Neuronal stem cell (in vitro differentiated cells): ENCODE results near the gene ITGAE.

ENCODE experiments used
- DNase-seq: peaks from one replicate; pipeline ENCODE4 v3.0.0-alpha.2; 2013; ENCODE audit warnings: low spot score
- H2AFZ ChIP-seq: one replicate; pipeline ENCODE4 v1.6.1; 2013; ENCODE audit warnings: mild to moderate bottlenecking, low read length, inconsistent platforms
- H2AK5ac ChIP-seq: 2 replicates; pipeline ENCODE4 v1.6.1; 2013; ENCODE audit warnings: low read depth, mild to moderate bottlenecking, inconsistent platforms, low read length, moderate library complexity, mixed read lengths
- H2BK120ac ChIP-seq: 2 replicates; pipeline ENCODE4 v1.6.1; 2013; ENCODE audit warnings: low read depth, mild to moderate bottlenecking, inconsistent platforms, low read length, moderate library complexity, mixed read lengths
- H2BK12ac ChIP-seq: one replicate; pipeline ENCODE4 v1.6.1; 2013; ENCODE audit warnings: low read length, inconsistent platforms
- H2BK15ac ChIP-seq: 2 replicates; pipeline ENCODE4 v1.6.1; 2013; ENCODE audit warnings: mild to moderate bottlenecking, low read length, inconsistent platforms, mixed read lengths
- H2BK5ac ChIP-seq: one replicate; pipeline ENCODE4 v1.6.1; 2013; ENCODE audit warnings: inconsistent platforms, mild to moderate bottlenecking, low read length, moderate library complexity
- H3K14ac ChIP-seq: one replicate; pipeline ENCODE4 v1.6.1; 2013; ENCODE audit warnings: low read length, inconsistent platforms
- H3K18ac ChIP-seq: 2 replicates; pipeline ENCODE4 v1.6.1; 2013; ENCODE audit warnings: low read length, inconsistent platforms
- H3K23ac ChIP-seq: 2 replicates; pipeline ENCODE4 v1.6.1; 2013; ENCODE audit warnings: low read depth, mild to moderate bottlenecking, mixed read lengths, low read length, inconsistent platforms; ENCODE audit not compliant: poor library complexity
- H3K27ac ChIP-seq: replicated peaks from 3 replicates; pipeline ENCODE4 v1.5.1; 2013; ENCODE audit warnings: low read length, inconsistent platforms
- H3K27me3 ChIP-seq, 3 experiments: 2 replicates each; pipeline ENCODE4 v1.6.1; 2013; ENCODE audit warnings: low read length in 3 of 3, mild to moderate bottlenecking in 2 of 3, inconsistent platforms in 1 of 3, low read depth in 1 of 3, mixed read lengths in 1 of 3, moderate library complexity in 1 of 3; ENCODE audit not compliant: control insufficient read depth in 3 of 3, insufficient read depth in 3 of 3
- H3K36me3 ChIP-seq, 2 donors: replicated peaks in 1 of 2; 2 replicates each; pipeline ENCODE4 v1.6.1; 2013; ENCODE audit warnings: low read length in 2 of 2; ENCODE audit not compliant: control insufficient read depth in 2 of 2, insufficient read depth in 2 of 2
- H3K4ac ChIP-seq: 2 replicates; pipeline ENCODE4 v1.6.1; 2013; ENCODE audit warnings: inconsistent platforms, mild to moderate bottlenecking, low read length, moderate library complexity
- H3K4me1 ChIP-seq, 2 donors: 1 replicate in 1 of 2; 2 replicates in 1 of 2; pipeline ENCODE4 v1.6.1; 2013; ENCODE audit warnings: low read length in 2 of 2, low read depth in 1 of 2; ENCODE audit not compliant: control insufficient read depth in 2 of 2, insufficient read depth in 1 of 2
- H3K4me2 ChIP-seq: one replicate; pipeline ENCODE4 v1.6.1; 2013; ENCODE audit warnings: mild to moderate bottlenecking, low read length, inconsistent platforms; ENCODE audit not compliant: insufficient read depth, poor library complexity, severe bottlenecking
- H3K4me3 ChIP-seq, 2 donors: 2 replicates each; pipeline ENCODE4 v1.5.1; 2013; ENCODE audit warnings: low read length in 2 of 2, mild to moderate bottlenecking in 2 of 2, inconsistent platforms in 1 of 2, moderate library complexity in 1 of 2
- H3K79me1 ChIP-seq: one replicate; pipeline ENCODE4 v1.6.1; 2013; ENCODE audit warnings: low read depth, mild to moderate bottlenecking, inconsistent platforms, low read length, moderate library complexity
- H3K9ac ChIP-seq: one replicate; pipeline ENCODE4 v1.6.1; 2013; ENCODE audit warnings: mild to moderate bottlenecking, low read depth, low read length, inconsistent platforms; ENCODE audit not compliant: poor library complexity
- H3K9me3 ChIP-seq, 2 donors: replicated peaks in 1 of 2; 2 replicates each; pipeline versions ENCODE3 to v1.6.1; 2013; ENCODE audit warnings: low read length in 2 of 2, mild to moderate bottlenecking in 2 of 2, inconsistent platforms in 1 of 2, low read depth in 1 of 2, mixed read lengths in 1 of 2, moderate library complexity in 1 of 2; ENCODE audit not compliant: control insufficient read depth in 2 of 2, insufficient read depth in 1 of 2
- H4K8ac ChIP-seq: one replicate; pipeline ENCODE4 v1.6.1; 2013; ENCODE audit warnings: low read depth, mild to moderate bottlenecking, inconsistent platforms, low read length, moderate library complexity
- H4K91ac ChIP-seq: one replicate; pipeline ENCODE4 v1.6.1; 2013; ENCODE audit warnings: low read length, low read depth, mild to moderate bottlenecking, inconsistent platforms; ENCODE audit not compliant: poor library complexity
- WGBS, 2 donors: extraction: QIAGEN DNeasy Blood & Tissue Kit; methylation state at CpG; one replicate each; pipeline ENCODE4 v1.1.7; 2013; ENCODE audit warnings: missing lambda C conversion rate in 2 of 2, mixed read lengths in 1 of 2; ENCODE audit not compliant: insufficient read length in 2 of 2, insufficient replicate concordance in 1 of 2; ENCODE audit errors: extremely low coverage in 2 of 2; 5-methylcytosine and 5-hydroxymethylcytosine counted together

ITGAE gene

DNA sequence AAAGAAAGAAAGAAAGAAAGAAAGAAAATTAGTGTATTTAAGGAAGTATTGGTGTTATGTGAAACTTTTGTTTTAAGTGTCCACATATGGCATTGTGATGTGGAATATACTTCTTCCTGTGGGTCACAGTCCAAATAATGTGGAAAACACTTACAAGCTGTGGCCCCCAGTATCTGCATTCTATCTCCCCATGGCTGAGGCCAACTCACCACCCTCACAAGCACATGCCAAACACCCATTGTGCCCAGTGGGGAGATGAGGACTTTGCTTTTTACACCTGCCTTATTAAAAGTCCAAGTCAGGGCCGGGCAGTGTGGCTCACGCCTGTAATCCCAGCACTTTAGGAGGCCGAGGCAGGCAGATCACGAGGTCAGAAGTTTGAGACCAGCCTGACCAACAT lies 101.0 kb downstream of the ITGAE start:
- no peak overlapping the region for H4K91ac ChIP-seq
- H3K9me3 ChIP-seq, result peaks cover 7 to 9% of the 10 kb centered on the region in 2 donors
- no peak overlapping the region for H3K4me2 ChIP-seq
- H2BK12ac ChIP-seq, result no peak overlapping the region
- WGBS, 2 donors, result no CpG with 5 or more reads among the region's 4 CpGs
- H3K18ac ChIP-seq, result no peak overlapping the region
- no peak for DNase-seq
- H2BK5ac ChIP-seq, result no peak overlapping the region
- H3K4me1 ChIP-seq, result peaks cover 3 to 8% of the 10 kb centered on the region in 2 donors
- no peak overlapping the region for H3K23ac ChIP-seq
- H3K14ac ChIP-seq, result no peak overlapping the region
- H2BK120ac ChIP-seq, result no peak overlapping the region
- H3K27ac ChIP-seq, result no peak overlapping the region
- H3K4ac ChIP-seq, result no peak overlapping the region
- H3K36me3 ChIP-seq, result no peaks in the 10 kb centered on the region
- H3K9ac ChIP-seq, result no peak overlapping the region
- no peak overlapping the region for H2AK5ac ChIP-seq
- peaks cover 15 to 34% (median 31%) of the 10 kb centered on the region in 3 experiments for H3K27me3 ChIP-seq
- no peak overlapping the region for H2AFZ ChIP-seq
- no peak overlapping the region for H3K4me3 ChIP-seq
- no peak overlapping the region for H2BK15ac ChIP-seq
- H4K8ac ChIP-seq, result no peak overlapping the region
- H3K79me1 ChIP-seq, result no peaks in the 10 kb centered on the region

DNA sequence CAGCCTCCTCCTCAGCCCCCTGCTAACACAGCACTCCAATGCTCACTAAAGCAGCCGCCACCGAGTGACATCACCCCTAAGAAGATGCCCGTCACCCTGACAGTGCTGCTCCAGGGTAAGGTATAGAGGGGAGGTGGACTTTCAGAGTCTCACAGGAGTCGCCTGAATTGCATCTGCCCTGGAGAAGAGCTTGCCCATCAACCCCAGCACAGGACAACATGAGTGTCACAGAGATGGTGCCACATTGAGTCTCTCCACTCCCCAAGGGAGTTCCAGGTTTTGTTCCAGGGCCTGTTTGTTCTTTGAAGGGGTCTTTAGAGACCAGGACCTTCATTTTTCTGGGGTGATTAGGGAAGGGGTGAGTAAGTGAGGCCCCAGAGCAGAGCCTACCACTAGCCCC lies 102.8 kb downstream of the ITGAE start:
- no peak overlapping the region for H2BK5ac ChIP-seq
- no peak overlapping the region for H3K4me2 ChIP-seq
- H4K8ac ChIP-seq, result no peak overlapping the region
- DNase-seq, result no peak
- no peak overlapping the region for H3K4ac ChIP-seq
- H3K9ac ChIP-seq, result no peak overlapping the region
- H3K9me3 ChIP-seq, result peaks cover 7 to 9% of the 10 kb centered on the region in 2 donors
- H3K23ac ChIP-seq, result no peak overlapping the region
- no peak overlapping the region for H2AK5ac ChIP-seq
- peaks cover 20 to 48% (median 42%) of the 10 kb centered on the region in 3 experiments for H3K27me3 ChIP-seq
- no peak overlapping the region for H3K4me3 ChIP-seq
- no peak overlapping the region for H2BK12ac ChIP-seq
- peaks cover 6 to 8% of the 10 kb centered on the region in 2 donors for H3K4me1 ChIP-seq
- H3K14ac ChIP-seq, result no peak overlapping the region
- H3K36me3 ChIP-seq, result no peaks in the 10 kb centered on the region
- no peak overlapping the region for H2BK15ac ChIP-seq
- H2AFZ ChIP-seq, result no peak overlapping the region
- H3K27ac ChIP-seq, result no peak overlapping the region
- no CpG with 5 or more reads among the region's 4 CpGs for WGBS, 2 donors
- H3K79me1 ChIP-seq, result no peaks in the 10 kb centered on the region
- no peak overlapping the region for H2BK120ac ChIP-seq
- H3K18ac ChIP-seq, result no peak overlapping the region
- no peak overlapping the region for H4K91ac ChIP-seq

DNA sequence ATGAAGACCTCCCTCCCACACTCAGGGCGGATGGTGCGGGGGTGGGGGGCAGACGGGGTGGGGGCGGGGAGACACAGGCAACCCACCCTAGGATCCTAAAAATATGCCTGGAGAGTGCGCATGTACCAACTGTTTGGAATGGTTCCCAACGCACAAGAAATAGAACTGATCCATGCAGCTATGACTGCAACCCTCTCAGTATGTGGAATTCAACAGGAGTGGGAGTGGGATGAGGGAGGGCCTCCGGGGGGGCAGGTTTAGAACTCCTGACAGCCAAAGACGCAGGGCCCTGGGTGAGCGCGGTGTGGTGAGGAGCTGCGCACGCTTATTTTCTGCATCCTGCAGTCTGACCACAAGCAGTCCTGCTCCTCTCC lies 103.9 kb downstream of the ITGAE start:
- H3K36me3 ChIP-seq, result no peaks in the 10 kb centered on the region
- WGBS, 2 donors, result no CpG with 5 or more reads among the region's 12 CpGs
- H3K27ac ChIP-seq, result no peak overlapping the region
- H4K91ac ChIP-seq, result no peak overlapping the region
- no peak overlapping the region for H3K23ac ChIP-seq
- H2AFZ ChIP-seq, result no peak overlapping the region
- no peaks in the 10 kb centered on the region for H3K79me1 ChIP-seq
- H2AK5ac ChIP-seq, result no peak overlapping the region
- no peak for DNase-seq
- H3K4me1 ChIP-seq, result peaks cover 6 to 8% of the 10 kb centered on the region in 2 donors
- H2BK5ac ChIP-seq, result no peak overlapping the region
- H3K27me3 ChIP-seq, result peaks cover 20 to 50% (median 42%) of the 10 kb centered on the region in 3 experiments
- H2BK12ac ChIP-seq, result no peak overlapping the region
- no peak overlapping the region for H3K14ac ChIP-seq
- H3K9ac ChIP-seq, result no peak overlapping the region
- H3K4me3 ChIP-seq, result no peak overlapping the region
- H3K18ac ChIP-seq, result no peak overlapping the region
- peaks cover 7 to 9% of the 10 kb centered on the region in 2 donors for H3K9me3 ChIP-seq
- H3K4ac ChIP-seq, result no peak overlapping the region
- H4K8ac ChIP-seq, result no peak overlapping the region
- no peak overlapping the region for H2BK15ac ChIP-seq
- H2BK120ac ChIP-seq, result no peak overlapping the region
- H3K4me2 ChIP-seq, result no peak overlapping the region

DNA sequence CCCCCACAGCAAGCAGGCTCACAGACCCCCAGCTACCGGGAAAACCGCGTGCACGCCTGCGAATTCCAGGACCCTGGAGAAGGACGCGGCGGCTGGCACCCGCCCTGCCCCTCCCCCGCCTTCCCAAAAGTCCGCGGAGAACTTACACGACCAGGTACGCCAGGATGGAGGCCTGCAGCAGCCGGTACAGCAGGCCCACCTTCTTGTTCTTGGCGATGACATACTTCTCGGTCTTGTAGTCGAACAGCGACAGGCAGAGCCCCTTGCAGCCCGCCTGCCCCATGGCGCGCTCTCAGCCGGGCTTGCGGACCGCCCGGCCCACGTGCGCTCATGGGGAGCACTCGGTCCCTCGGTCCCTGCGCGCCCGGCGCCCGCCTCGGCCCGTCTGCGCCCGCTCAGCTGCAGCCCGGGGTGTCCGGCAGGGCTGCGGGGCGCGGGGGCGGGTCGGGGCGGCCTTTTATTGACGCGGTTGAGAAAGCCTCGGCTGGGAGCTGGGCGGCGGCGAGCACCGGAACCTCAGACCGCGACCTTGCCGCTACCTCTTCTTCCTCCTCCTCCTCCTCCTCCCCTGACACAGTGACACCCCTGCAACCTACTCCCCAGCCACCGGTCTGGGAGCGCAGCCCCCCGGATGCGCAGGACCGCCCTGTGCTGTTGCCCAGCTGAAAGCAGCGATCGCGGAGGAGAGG lies 105.1 kb downstream of the ITGAE start, which contains the start of gene P2RX5:
Gene P2RX5 (minus strand): TSS at position 433 of the 689 bp plus-strand sequence. CDS start 150 bp downstream, at position 283.
- Histone ChIP-seq H2AFZ (peak within 1 kb of the TSS; percentile 93), H2BK15ac (no peak within 1 kb of the TSS), H2AK5ac (peak within 1 kb of the TSS; percentile 52), H3K9ac (no peak within 1 kb of the TSS), H3K14ac (no peak within 1 kb of the TSS), H4K91ac (no peak within 1 kb of the TSS), H2BK120ac (no peak within 1 kb of the TSS), H3K36me3 (no peaks in the 10 kb centered on the region), H3K23ac (no peak within 1 kb of the TSS), H3K18ac (no peak within 1 kb of the TSS), H3K9me3 (peaks cover 7 to 9% of the 10 kb centered on the region in 2 donors), H3K4ac (no peak within 1 kb of the TSS), H3K4me1 (peaks cover 6 to 8% of the 10 kb centered on the region in 2 donors), H4K8ac (no peak within 1 kb of the TSS), H3K4me3 (peak within 1 kb of the TSS; percentile 46 to 75), H3K27me3 (peaks cover 20 to 50% (median 42%) of the 10 kb centered on the region in 3 experiments), H2BK5ac (no peak within 1 kb of the TSS), H3K4me2 (peak within 1 kb of the TSS; percentile 69), H2BK12ac (no peak within 1 kb of the TSS), H3K79me1 (no peaks in the 10 kb centered on the region), H3K27ac (no peak within 1 kb of the TSS)
- peak; percentile 43 for DNase-seq
- no CpG with 5 or more reads among the region's 65 CpGs for WGBS, 2 donors
